Colon (tissue), 2 donors: ENCODE results near the gene HMCN2.

Experiments used
- FAIRE-seq: peaks from 2 replicates; lab custom pipeline; 2012; peaks lifted over from hg19 to GRCh38; lab: Jason Lieb, UNC
- donor health status: control.
- donor health status: control.

Gene HMCN2, protein sequence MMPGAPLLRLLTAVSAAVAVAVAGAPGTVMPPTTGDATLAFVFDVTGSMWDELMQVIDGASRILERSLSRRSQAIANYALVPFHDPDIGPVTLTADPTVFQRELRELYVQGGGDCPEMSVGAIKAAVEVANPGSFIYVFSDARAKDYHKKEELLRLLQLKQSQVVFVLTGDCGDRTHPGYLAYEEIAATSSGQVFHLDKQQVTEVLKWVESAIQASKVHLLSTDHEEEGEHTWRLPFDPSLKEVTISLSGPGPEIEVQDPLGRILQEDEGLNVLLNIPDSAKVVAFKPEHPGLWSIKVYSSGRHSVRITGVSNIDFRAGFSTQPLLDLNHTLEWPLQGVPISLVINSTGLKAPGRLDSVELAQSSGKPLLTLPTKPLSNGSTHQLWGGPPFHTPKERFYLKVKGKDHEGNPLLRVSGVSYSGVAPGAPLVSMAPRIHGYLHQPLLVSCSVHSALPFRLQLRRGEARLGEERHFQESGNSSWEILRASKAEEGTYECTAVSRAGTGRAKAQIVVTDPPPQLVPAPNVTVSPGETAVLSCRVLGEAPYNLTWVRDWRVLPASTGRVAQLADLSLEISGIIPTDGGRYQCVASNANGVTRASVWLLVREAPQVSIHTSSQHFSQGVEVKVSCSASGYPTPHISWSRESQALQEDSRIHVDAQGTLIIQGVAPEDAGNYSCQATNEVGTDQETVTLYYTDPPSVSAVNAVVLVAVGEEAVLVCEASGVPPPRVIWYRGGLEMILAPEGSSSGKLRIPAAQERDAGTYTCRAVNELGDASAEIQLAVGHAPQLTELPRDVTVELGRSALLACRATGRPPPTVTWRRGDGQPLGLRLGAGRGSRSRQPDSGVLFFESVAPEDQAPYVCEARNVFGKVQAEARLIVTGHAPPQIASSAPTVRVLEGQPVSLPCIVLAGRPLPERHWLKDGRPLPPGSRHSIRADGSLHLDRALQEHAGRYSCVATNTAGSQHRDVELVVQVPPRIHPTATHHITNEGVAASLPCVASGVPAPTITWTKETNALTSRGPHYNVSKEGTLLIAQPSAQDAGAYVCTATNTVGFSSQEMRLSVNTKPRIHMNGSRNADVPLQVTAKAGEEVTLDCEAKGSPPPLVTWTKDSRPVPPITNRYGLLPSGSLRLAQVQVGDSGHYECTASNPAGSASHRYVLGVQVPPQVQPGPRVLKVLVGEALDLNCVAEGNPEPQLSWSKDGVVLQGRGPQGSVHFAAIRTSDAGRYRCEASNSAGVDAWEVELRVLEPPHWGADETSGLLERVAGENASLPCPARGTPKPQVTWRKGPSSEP (N-terminal part only)

GRCh38 chr9:130265431-130266235 lies at the start of gene HMCN2:
TSS of gene HMCN2 (plus strand) at chr9:130265760. CDS start at chr9:130265879, 119 bp downstream.
- FAIRE-seq = no peak

DNA sequence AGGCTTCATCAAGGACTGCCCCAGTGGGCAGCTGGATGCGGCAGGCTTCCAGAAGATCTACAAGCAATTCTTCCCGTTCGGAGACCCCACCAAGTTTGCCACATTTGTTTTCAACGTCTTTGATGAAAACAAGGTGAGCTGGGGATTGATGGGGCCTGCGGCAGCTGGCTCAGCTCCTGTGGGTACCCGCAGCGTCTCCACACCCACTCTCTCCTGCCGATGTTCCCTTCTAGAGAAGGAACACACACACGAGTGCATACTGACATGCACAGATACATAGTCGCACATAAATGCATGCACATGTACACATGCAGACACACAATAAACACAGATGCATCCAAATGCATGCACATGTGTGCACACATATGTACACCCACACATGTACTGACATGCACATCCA lies 47.7 kb upstream of the HMCN2 start:
- FAIRE-seq = no peak

DNA sequence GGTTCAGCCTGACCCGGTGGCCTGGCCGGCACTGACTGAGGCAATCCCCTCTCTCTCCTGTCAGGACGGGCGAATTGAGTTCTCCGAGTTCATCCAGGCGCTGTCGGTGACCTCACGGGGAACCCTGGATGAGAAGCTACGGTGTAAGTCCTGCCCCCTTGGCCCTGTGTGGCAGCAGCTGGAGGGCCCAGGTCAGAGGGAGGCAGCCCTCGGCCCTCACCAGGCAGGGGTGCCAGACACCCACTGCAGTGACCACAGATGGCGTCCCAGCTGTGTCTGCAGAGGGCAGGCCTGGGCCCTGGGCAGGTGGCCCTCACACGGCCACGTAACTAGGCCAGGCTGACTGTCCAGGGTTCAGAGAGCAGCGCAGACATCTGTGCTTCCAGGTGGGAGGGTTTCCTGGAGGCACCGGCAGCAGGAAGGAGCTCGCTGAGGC lies 45.9 kb upstream of the HMCN2 start:
- no peak for FAIRE-seq

DNA sequence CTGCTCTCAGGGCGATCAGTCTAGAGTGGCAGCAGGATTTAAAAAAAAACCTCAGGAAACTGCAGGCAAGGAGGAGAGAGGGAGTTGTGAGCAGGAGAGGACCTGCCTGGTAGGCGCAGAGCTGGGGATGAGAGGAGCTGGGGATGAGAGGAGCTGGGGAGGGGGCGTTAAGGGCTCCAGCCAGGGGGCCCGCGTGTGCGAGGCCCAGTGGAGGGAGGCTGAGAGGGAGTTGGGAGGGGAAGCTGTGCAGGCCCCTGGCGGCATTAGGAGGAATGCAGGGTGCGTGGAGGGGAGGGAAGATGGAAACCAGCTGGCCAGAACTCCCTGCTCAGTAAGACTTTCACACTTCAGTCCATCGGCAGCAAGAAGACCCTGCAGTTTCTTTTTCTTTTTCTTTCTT lies 45.2 kb upstream of the HMCN2 start:
- no peak for FAIRE-seq

DNA sequence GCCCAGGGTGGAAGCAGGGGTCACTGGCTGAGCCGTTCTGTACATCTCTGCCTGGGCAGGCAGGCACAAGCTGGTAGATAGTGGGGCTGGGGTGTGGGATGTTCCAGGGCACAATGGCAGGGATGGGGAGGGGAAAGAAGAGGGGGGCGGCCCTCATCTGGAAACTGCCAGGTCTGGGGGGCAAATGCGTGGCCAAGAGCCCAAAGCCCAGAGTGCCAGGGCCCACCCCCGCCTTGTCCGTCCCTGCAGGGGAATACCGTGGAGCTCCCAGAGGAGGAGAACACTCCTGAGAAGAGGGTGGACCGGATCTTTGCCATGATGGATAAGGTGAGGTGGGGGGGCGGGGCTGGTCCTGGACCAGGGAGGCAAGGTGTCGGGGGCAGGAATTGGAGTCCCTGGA lies 42.7 kb upstream of the HMCN2 start:
- FAIRE-seq = no peak

DNA sequence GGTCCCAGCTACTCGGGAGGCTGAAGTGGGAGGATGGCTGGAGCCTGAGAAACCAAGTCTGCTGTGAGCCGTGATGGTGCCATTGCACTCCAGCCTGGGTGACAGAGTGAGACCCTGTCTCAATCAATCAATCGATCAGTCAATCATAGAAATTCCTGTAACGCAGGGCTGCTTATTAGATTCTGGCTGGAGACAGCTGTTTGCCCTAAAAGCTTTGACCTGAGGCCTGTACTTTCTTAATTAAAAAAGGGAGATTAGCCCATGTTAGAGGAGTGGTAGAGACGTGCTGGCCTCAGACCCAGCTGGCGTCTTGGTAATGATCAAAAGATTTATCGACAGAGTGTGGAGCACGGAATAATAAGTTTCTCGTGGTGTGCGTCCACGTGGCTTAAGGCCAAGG lies 40.5 kb upstream of the HMCN2 start:
- no peak for FAIRE-seq

GRCh38 chr9:130225586-130225985 lies 40.0 kb upstream of the HMCN2 start:
- FAIRE-seq = no peak

- FAIRE-seq = no peak
Measured at GRCh38 chr9:130226112-130226511, 39.4 kb upstream of the HMCN2 start.

- no peak for FAIRE-seq
Measured at GRCh38 chr9:130227833-130228232, 37.7 kb upstream of the HMCN2 start.

DNA sequence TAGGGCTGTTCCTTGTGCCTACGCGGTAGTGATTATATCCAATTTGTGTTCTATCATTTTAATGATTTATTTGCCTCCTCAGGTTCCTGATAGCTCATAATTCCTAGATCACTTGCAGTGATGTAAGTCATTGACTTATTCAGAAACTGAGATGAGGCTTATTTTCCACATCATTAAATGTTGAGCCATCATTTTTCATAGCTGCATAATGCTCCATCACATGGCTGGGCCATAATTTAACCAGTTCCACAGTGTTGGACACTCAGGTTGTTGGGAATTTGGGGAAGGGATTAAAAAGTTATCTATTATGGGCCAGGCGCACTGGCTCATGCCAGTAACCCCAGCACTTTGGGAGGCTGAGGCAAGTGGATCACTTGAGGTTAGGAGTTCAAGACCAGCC lies 35.8 kb upstream of the HMCN2 start:
- FAIRE-seq = no peak

- FAIRE-seq = no peak
Measured at GRCh38 chr9:130230631-130231030, 34.9 kb upstream of the HMCN2 start.

- FAIRE-seq = no peak
Measured at GRCh38 chr9:130232899-130233586, 32.5 kb upstream of the HMCN2 start.

GRCh38 chr9:130233587-130233945 lies 32.0 kb upstream of the HMCN2 start:
- no peak for FAIRE-seq

GRCh38 chr9:130234340-130235260 lies 31.0 kb upstream of the HMCN2 start:
- no peak for FAIRE-seq

GRCh38 chr9:130235558-130236435 lies 29.8 kb upstream of the HMCN2 start:
- no peak for FAIRE-seq

GRCh38 chr9:130236436-130236985 lies 29.0 kb upstream of the HMCN2 start:
- FAIRE-seq = no peak

GRCh38 chr9:130237076-130237475 lies 28.5 kb upstream of the HMCN2 start:
- no peak for FAIRE-seq

DNA sequence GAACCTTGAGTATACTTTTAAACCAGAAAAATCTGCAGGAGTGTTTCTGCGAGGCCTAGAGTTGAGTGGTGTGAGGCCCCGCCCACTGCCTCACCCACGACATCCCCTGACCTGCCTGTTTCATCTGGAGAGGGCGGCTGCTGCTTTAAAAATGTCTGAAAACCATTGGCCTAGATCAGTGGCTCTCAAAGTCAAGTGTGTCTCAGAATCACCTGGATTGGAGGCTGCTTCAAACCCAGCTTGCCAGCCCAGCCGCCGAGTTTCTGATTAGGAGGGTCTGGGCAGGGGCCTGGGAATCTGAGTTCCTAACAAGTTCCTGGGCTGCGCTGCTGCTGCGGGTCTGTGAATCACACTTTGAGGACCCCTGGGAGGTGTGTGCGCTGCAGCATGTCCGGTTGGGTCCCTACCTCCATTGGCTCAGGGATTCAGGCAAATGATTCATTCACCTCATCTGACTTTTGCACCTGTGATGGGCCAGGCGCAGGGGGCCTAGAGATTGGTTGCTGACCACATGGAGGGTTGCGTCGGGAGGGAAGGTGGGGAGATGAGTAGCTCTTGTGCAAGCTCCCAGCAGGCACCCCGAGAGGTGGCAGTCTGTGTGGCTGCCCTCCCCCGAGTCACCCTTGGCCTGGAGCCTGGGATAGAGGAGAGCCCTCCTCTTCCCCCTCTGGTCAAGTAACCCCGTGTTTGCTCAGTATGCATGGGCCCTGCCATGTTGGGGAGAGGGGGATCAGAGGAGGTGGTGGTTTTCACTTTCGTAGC lies 27.6 kb upstream of the HMCN2 start:
- no peak for FAIRE-seq
